BE2C (cell line): Measurements from ENCODE around the gene HOXC5.
A peak's percentile ranks its signal among the peaks of the same experiment; 100 is the strongest.
"Not testable (repeated sequence)": the region's sequence is repeated elsewhere in the genome, so short reads cannot be mapped to it uniquely, and the experiment has no call there.

Source experiments
- DNase-seq: peaks from one replicate; pipeline ENCODE4 v3.0.0-alpha.2; 2020
- H3K27me3 ChIP-seq: fragments of 250-450 bp; sonication (Bioruptor Pico); 2 replicates; pipeline ENCODE4 v1.5.1; 2020; ENCODE audit warnings: mild to moderate bottlenecking
- H3K36me3 ChIP-seq: fragments of 250-450 bp; sonication (Bioruptor Pico); 2 replicates; pipeline ENCODE4 v1.5.1; 2020; ENCODE audit warnings: mild to moderate bottlenecking
- H3K4me1 ChIP-seq: fragments of 250-450 bp; sonication (Bioruptor Pico); 2 replicates; pipeline ENCODE4 v1.5.1; 2020
- H3K4me3 ChIP-seq: 2 replicates; pipeline ENCODE4 v1.5.1; 2011; ENCODE audit warnings: low read depth, low read length
- H3K9me3 ChIP-seq: fragments of 250-450 bp; sonication (Bioruptor Pico); 2 replicates; pipeline ENCODE4 v1.5.1; 2020
- TF ChIP-seq, protein P1 (sequence below): IDR thresholded peaks from 2 replicates; pipeline ENCODE4 v1.5.1; 2012; ENCODE audit warnings: mild to moderate bottlenecking, low read depth, low read length

Gene HOXC5

GRCh38 chr12:54038871-54039414 lies 6.1 kb downstream of the HOXC5 start:
- Histone ChIP-seq H3K9me3 (no peaks in the 10 kb centered on the region), H3K36me3 (no peaks in the 10 kb centered on the region), H3K27me3 (no peaks in the 10 kb centered on the region), H3K4me1 (peaks cover 47% of the 10 kb centered on the region), H3K4me3 (no peak overlapping the region)
- TF ChIP-seq, protein P1, sequence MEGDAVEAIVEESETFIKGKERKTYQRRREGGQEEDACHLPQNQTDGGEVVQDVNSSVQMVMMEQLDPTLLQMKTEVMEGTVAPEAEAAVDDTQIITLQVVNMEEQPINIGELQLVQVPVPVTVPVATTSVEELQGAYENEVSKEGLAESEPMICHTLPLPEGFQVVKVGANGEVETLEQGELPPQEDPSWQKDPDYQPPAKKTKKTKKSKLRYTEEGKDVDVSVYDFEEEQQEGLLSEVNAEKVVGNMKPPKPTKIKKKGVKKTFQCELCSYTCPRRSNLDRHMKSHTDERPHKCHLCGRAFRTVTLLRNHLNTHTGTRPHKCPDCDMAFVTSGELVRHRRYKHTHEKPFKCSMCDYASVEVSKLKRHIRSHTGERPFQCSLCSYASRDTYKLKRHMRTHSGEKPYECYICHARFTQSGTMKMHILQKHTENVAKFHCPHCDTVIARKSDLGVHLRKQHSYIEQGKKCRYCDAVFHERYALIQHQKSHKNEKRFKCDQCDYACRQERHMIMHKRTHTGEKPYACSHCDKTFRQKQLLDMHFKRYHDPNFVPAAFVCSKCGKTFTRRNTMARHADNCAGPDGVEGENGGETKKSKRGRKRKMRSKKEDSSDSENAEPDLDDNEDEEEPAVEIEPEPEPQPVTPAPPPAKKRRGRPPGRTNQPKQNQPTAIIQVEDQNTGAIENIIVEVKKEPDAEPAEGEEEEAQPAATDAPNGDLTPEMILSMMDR, result no peak
- DNase-seq, result no peak

DNA sequence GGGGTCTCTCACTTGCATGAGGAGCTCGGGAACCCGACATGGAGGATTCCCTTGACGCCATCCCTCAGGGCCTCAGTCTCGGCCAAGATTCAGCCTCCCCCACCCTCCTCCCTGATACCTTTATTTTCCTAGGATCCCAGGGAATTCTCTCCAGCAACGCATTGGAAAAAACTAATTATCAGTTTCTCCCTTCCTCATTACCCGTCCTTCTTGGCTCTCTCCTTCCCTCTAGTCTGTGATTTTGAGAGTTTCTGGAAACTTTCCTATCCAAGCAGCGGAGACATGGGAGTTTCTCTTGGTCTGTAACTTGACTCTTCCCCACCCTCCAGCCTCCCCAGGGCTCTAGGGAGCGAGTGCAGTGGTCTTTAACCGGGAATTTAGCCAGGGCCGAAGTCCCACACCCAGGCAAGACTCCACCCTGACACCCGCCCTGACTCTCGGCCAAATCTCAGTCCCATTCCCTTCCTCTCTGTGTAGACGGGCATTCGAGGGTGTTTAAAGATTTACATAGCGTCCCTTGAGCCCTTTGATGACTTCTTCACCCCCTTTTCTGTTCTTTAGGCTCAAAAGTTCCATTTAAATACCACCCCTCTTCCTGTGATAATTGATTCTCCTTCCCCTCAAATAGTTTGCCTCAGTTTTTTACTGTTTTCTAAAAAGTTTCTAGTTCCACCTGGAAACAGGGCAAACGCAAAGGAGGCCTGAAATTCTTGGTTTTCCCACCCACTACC lies 6.7 kb downstream of the HOXC5 start:
- no peak for DNase-seq
- Histone ChIP-seq H3K4me3 (no peak overlapping the region), H3K9me3 (no peaks in the 10 kb centered on the region), H3K27me3 (no peaks in the 10 kb centered on the region), H3K36me3 (no peaks in the 10 kb centered on the region), H3K4me1 (peaks cover 50% of the 10 kb centered on the region)
- TF ChIP-seq, protein P1, result no peak

- peak; percentile 49 for DNase-seq
- Histone ChIP-seq H3K36me3 (no peaks in the 10 kb centered on the region), H3K4me3 (no peak overlapping the region), H3K4me1 (peaks cover 51% of the 10 kb centered on the region), H3K27me3 (no peaks in the 10 kb centered on the region), H3K9me3 (no peaks in the 10 kb centered on the region)
- TF ChIP-seq, protein P1, result no peak
Measured at GRCh38 chr12:54040148-54040494, 7.3 kb downstream of the HOXC5 start.

GRCh38 chr12:54040648-54041047 lies 7.8 kb downstream of the HOXC5 start:
- H3K27me3 ChIP-seq, result no peaks in the 10 kb centered on the region
- H3K4me3 ChIP-seq, result no peak overlapping the region
- no peak for DNase-seq
- H3K4me1 ChIP-seq, result peaks cover 46% of the 10 kb centered on the region
- TF ChIP-seq, protein P1, result no peak
- H3K36me3 ChIP-seq, result no peaks in the 10 kb centered on the region
- no peaks in the 10 kb centered on the region for H3K9me3 ChIP-seq

- no peaks in the 10 kb centered on the region for H3K36me3 ChIP-seq
- DNase-seq, result no peak
- peaks cover 42% of the 10 kb centered on the region for H3K4me1 ChIP-seq
- H3K4me3 ChIP-seq, result no peak overlapping the region
- no peaks in the 10 kb centered on the region for H3K9me3 ChIP-seq
- TF ChIP-seq, protein P1, result no peak
- no peaks in the 10 kb centered on the region for H3K27me3 ChIP-seq
Measured at GRCh38 chr12:54041097-54041690, 8.3 kb downstream of the HOXC5 start.

DNA sequence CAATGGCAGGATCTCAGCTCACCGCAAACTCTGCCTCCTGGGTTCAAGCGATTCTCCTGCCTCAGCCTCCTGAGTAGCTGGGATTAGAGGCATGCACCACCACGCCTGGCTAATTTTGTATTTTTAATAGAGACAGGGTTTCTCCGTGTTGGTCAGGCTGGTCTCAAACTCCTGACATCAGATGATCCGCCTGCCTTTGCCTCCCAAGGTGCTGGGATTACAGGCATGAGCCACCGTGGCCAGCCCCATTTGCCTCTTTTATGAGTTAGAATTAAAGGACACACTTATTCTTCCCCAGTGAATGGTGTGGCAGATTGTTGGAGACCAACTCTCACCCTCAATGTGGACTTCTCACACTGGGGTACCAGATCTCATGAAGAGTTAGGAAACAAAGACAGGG lies 9.2 kb downstream of the HOXC5 start:
- H3K9me3 ChIP-seq, DNase-seq, H3K4me3 ChIP-seq, H3K36me3 ChIP-seq, H3K27me3 ChIP-seq: not testable (repeated sequence)
- peaks cover 33% of the 10 kb centered on the region for H3K4me1 ChIP-seq
